ENCODE data around the gene CD300C.
"Not testable (repeated sequence)": the region's sequence is repeated elsewhere in the genome, so short reads cannot be mapped to it uniquely, and the experiment has no call there.

CD300C gene

GRCh38 chr17:74566132-74566753, 20.3 kb upstream of the CD300C start:
- Mint-ChIP-seq H3K27me3 (ENCODE audit: low read depth) (peaks cover 27% of the 10 kb centered on the region), H3K36me3 (ENCODE audit: low read depth) (no peaks in the 10 kb centered on the region), H3K4me1 (peaks cover 4% of the 10 kb centered on the region), H3K27ac (no peak overlapping the region), H3K9me3 (no peaks in the 10 kb centered on the region), H3K4me3 (no peak overlapping the region)
- peak; percentile 39 to 54 (median 48) for TF ChIP-seq CTCF (IDR thresholded peaks at IDR 0.05; ENCODE audit: unreplicated experiment in 3 of 3)

GRCh38 chr17:74565126-74565525, 19.2 kb upstream of the CD300C start:
- no peak for TF ChIP-seq CTCF (IDR thresholded peaks at IDR 0.05; ENCODE audit: unreplicated experiment in 3 of 3)
- H3K4me3 Mint-ChIP-seq, result no peak overlapping the region
- H3K36me3 Mint-ChIP-seq (ENCODE audit: low read depth), result no peaks in the 10 kb centered on the region
- no peak overlapping the region for H3K27ac Mint-ChIP-seq
- peaks cover 34% of the 10 kb centered on the region for H3K27me3 Mint-ChIP-seq (ENCODE audit: low read depth)
- H3K9me3 Mint-ChIP-seq, result no peaks in the 10 kb centered on the region
- peaks cover 4% of the 10 kb centered on the region for H3K4me1 Mint-ChIP-seq

- Mint-ChIP-seq H3K4me3 (no peak overlapping the region), H3K4me1 (peaks cover 3% of the 10 kb centered on the region), H3K27me3 (ENCODE audit: low read depth) (peaks cover 40% of the 10 kb centered on the region), H3K27ac (no peak overlapping the region), H3K36me3 (ENCODE audit: low read depth) (no peaks in the 10 kb centered on the region), H3K9me3 (peaks cover 8% of the 10 kb centered on the region)
- no peak for TF ChIP-seq CTCF (IDR thresholded peaks at IDR 0.05; ENCODE audit: unreplicated experiment in 3 of 3)
Observed at GRCh38 chr17:74563358-74563757, 17.4 kb upstream of the CD300C start.

GRCh38 chr17:74561586-74561985, 15.7 kb upstream of the CD300C start:
- no peaks in the 10 kb centered on the region for H3K4me1 Mint-ChIP-seq
- H3K27me3 Mint-ChIP-seq (ENCODE audit: low read depth), result peaks cover 48% of the 10 kb centered on the region
- no peak overlapping the region for H3K4me3 Mint-ChIP-seq

GRCh38 chr17:74558882-74559519, 13.1 kb upstream of the CD300C start:
- Mint-ChIP-seq H3K4me1 (no peaks in the 10 kb centered on the region), H3K27me3 (ENCODE audit: low read depth) (peaks cover 49% of the 10 kb centered on the region), H3K27ac (no peak overlapping the region), H3K9me3 (peaks cover 15% of the 10 kb centered on the region), H3K4me3 (no peak overlapping the region), H3K36me3 (ENCODE audit: low read depth) (no peaks in the 10 kb centered on the region)
- TF ChIP-seq CTCF (IDR thresholded peaks at IDR 0.05; ENCODE audit: unreplicated experiment in 3 of 3), result no peak

More at GRCh38 chr17:74561586-74561985, 15.7 kb upstream of the CD300C start:
- Mint-ChIP-seq H3K36me3 (ENCODE audit: low read depth) (no peaks in the 10 kb centered on the region), H3K27ac (no peak overlapping the region), H3K9me3 (peaks cover 12% of the 10 kb centered on the region)
- TF ChIP-seq CTCF (IDR thresholded peaks at IDR 0.05; ENCODE audit: unreplicated experiment in 3 of 3), result no peak

- H3K27ac Mint-ChIP-seq; H3K36me3 Mint-ChIP-seq (ENCODE audit: low read depth); H3K4me3 Mint-ChIP-seq; H3K4me1 Mint-ChIP-seq: not testable (repeated sequence)
- Mint-ChIP-seq H3K9me3 (peaks cover 15% of the 10 kb centered on the region), H3K27me3 (ENCODE audit: low read depth) (peaks cover 50% of the 10 kb centered on the region)
Observed at GRCh38 chr17:74558402-74558801, 12.5 kb upstream of the CD300C start.
